Activated naive CD8-positive, alpha-beta T cell treated with anti-CD3 and anti-CD28 coated beads for 36 hours (primary cell): Measurements from ENCODE around the gene CRIP1. TPM values are rescaled to one million over a fixed set of nuclear protein-coding genes. Genes with fewer than 3 reads are reported as not detected.

ENCODE experiments used
- DNase-seq: peaks from one replicate; pipeline ENCODE4 v3.0.0; 2021
- H3K27ac Mint-ChIP-seq: one replicate; pipeline ENCODE4 v1.8.0; 2022; ENCODE audit warnings: mild to moderate bottlenecking, moderate library complexity, mixed read lengths
- H3K27me3 Mint-ChIP-seq: one replicate; pipeline ENCODE4 v1.8.0; 2022; ENCODE audit warnings: mild to moderate bottlenecking, mixed read lengths
- H3K36me3 Mint-ChIP-seq: one replicate; pipeline ENCODE4 v1.8.0; 2021; ENCODE audit warnings: mild to moderate bottlenecking, mixed read lengths
- H3K4me1 Mint-ChIP-seq: one replicate; pipeline ENCODE4 v1.8.0; 2021; ENCODE audit warnings: mixed read lengths
- H3K4me3 Mint-ChIP-seq: one replicate; pipeline ENCODE4 v1.8.0; 2022; ENCODE audit warnings: mild to moderate bottlenecking, moderate library complexity, mixed read lengths
- H3K9me3 Mint-ChIP-seq: one replicate; pipeline ENCODE4 v1.8.0; 2022; ENCODE audit warnings: mixed read lengths
- total RNA-seq, 2 experiments: library from RNA; stranded (reverse); gene quantifications; one replicate each; pipeline ENCODE4 v1.2.3, GENCODE V29; 2021

The CRIP1 gene
- total RNA-seq, 2 experiments from 2014 or later: 82.5 to 87.3 TPM

GRCh38 chr14:105519946-105520698 is 33.4 kb downstream of the CRIP1 start:
- H3K27me3 Mint-ChIP-seq: peaks cover 59% of the 10 kb centered on the region

GRCh38 chr14:105525326-105525725 is 38.6 kb downstream of the CRIP1 start:
- DNase-seq: no peak
- Mint-ChIP-seq H3K4me3 (no peak overlapping the region), H3K4me1 (peaks cover 13% of the 10 kb centered on the region), H3K27me3 (peaks cover 29% of the 10 kb centered on the region), H3K36me3 (peaks cover 23% of the 10 kb centered on the region), H3K27ac (no peak overlapping the region), H3K9me3 (peaks cover 7% of the 10 kb centered on the region)

More at GRCh38 chr14:105519946-105520698, 33.4 kb downstream of the CRIP1 start:
- no peak overlapping the region for H3K4me3 Mint-ChIP-seq
- peaks cover 2% of the 10 kb centered on the region for H3K36me3 Mint-ChIP-seq
- H3K4me1 Mint-ChIP-seq: no peaks in the 10 kb centered on the region
- peaks cover 7% of the 10 kb centered on the region for H3K9me3 Mint-ChIP-seq
- no peak for DNase-seq
- no peak overlapping the region for H3K27ac Mint-ChIP-seq

GRCh38 chr14:105525861-105526775 is 39.4 kb downstream of the CRIP1 start, which contains the start of gene TMEM121:
TMEM121 (plus strand) TSS chr14:105526583; CDS start chr14:105528835, 2,252 bp downstream.
- peak within 1 kb of the TSS; percentile 80 for H3K27ac Mint-ChIP-seq
- peaks cover 24% of the 10 kb centered on the region for H3K36me3 Mint-ChIP-seq
- peak; percentile 62 for DNase-seq
- peak within 1 kb of the TSS; percentile 86 for H3K4me3 Mint-ChIP-seq
- H3K4me1 Mint-ChIP-seq: peaks cover 16% of the 10 kb centered on the region
- peaks cover 28% of the 10 kb centered on the region for H3K27me3 Mint-ChIP-seq
- H3K9me3 Mint-ChIP-seq: peaks cover 7% of the 10 kb centered on the region

- Mint-ChIP-seq H3K27me3 (peaks cover 23% of the 10 kb centered on the region), H3K4me1 (peaks cover 16% of the 10 kb centered on the region), H3K4me3 (peak overlapping the region; percentile 86), H3K36me3 (peaks cover 24% of the 10 kb centered on the region), H3K9me3 (peaks cover 7% of the 10 kb centered on the region), H3K27ac (peak overlapping the region; percentile 80)
- DNase-seq: no peak
These were observed 40.2 kb downstream of the CRIP1 start for GRCh38 chr14:105526776-105527380.

- Mint-ChIP-seq H3K27me3 (peaks cover 23% of the 10 kb centered on the region), H3K27ac (peak overlapping the region; percentile 80), H3K4me1 (peaks cover 18% of the 10 kb centered on the region), H3K4me3 (peak overlapping the region; percentile 86), H3K36me3 (peaks cover 24% of the 10 kb centered on the region), H3K9me3 (peaks cover 7% of the 10 kb centered on the region)
- no peak for DNase-seq
These were observed 40.7 kb downstream of the CRIP1 start for GRCh38 chr14:105527381-105527825.

- Mint-ChIP-seq H3K4me1 (peaks cover 19% of the 10 kb centered on the region), H3K36me3 (peaks cover 24% of the 10 kb centered on the region)
These were observed 41.3 kb downstream of the CRIP1 start for GRCh38 chr14:105527826-105528585.

GRCh38 chr14:105528586-105529318 is 42.1 kb downstream of the CRIP1 start:
- peaks cover 19% of the 10 kb centered on the region for H3K27me3 Mint-ChIP-seq
- peak; percentile 68 for DNase-seq

More at GRCh38 chr14:105527826-105528585, 41.3 kb downstream of the CRIP1 start:
- H3K27me3 Mint-ChIP-seq: peaks cover 23% of the 10 kb centered on the region
- peak overlapping the region; percentile 80 for H3K27ac Mint-ChIP-seq
- H3K4me3 Mint-ChIP-seq: peak overlapping the region; percentile 86
- peaks cover 7% of the 10 kb centered on the region for H3K9me3 Mint-ChIP-seq
- DNase-seq: peak; percentile 87

GRCh38 chr14:105529319-105529568 is 42.6 kb downstream of the CRIP1 start:
- H3K4me3 Mint-ChIP-seq: peak overlapping the region; percentile 83
- peaks cover 6% of the 10 kb centered on the region for H3K9me3 Mint-ChIP-seq
- DNase-seq: no peak
- H3K36me3 Mint-ChIP-seq: peaks cover 25% of the 10 kb centered on the region
- peak overlapping the region; percentile 93 for H3K27ac Mint-ChIP-seq
- peaks cover 19% of the 10 kb centered on the region for H3K4me1 Mint-ChIP-seq
- H3K27me3 Mint-ChIP-seq: peaks cover 17% of the 10 kb centered on the region

More at GRCh38 chr14:105528586-105529318, 42.1 kb downstream of the CRIP1 start:
- H3K4me3 Mint-ChIP-seq: peak overlapping the region; percentile 86
- peak overlapping the region; percentile 93 for H3K27ac Mint-ChIP-seq
- H3K4me1 Mint-ChIP-seq: peaks cover 19% of the 10 kb centered on the region
- peaks cover 7% of the 10 kb centered on the region for H3K9me3 Mint-ChIP-seq
- H3K36me3 Mint-ChIP-seq: peaks cover 25% of the 10 kb centered on the region

- Mint-ChIP-seq H3K27ac (peak overlapping the region; percentile 93), H3K27me3 (peaks cover 12% of the 10 kb centered on the region), H3K9me3 (peaks cover 2% of the 10 kb centered on the region), H3K36me3 (peaks cover 23% of the 10 kb centered on the region), H3K4me3 (peak overlapping the region; percentile 83), H3K4me1 (peaks cover 19% of the 10 kb centered on the region)
- peak; percentile 72 for DNase-seq
These were observed 43.0 kb downstream of the CRIP1 start for GRCh38 chr14:105529569-105530284.

- Mint-ChIP-seq H3K27ac (peak overlapping the region; percentile 81), H3K9me3 (no peaks in the 10 kb centered on the region), H3K27me3 (peaks cover 10% of the 10 kb centered on the region), H3K36me3 (peaks cover 21% of the 10 kb centered on the region), H3K4me3 (peak overlapping the region; percentile 81), H3K4me1 (peaks cover 19% of the 10 kb centered on the region)
- no peak for DNase-seq
These were observed 43.8 kb downstream of the CRIP1 start for GRCh38 chr14:105530285-105531087.

GRCh38 chr14:105531088-105531893 is 44.6 kb downstream of the CRIP1 start:
- no peak overlapping the region for H3K27ac Mint-ChIP-seq
- peaks cover 19% of the 10 kb centered on the region for H3K4me1 Mint-ChIP-seq
- DNase-seq: no peak
- H3K9me3 Mint-ChIP-seq: no peaks in the 10 kb centered on the region
- H3K27me3 Mint-ChIP-seq: peaks cover 10% of the 10 kb centered on the region
- H3K36me3 Mint-ChIP-seq: peaks cover 17% of the 10 kb centered on the region
- peak overlapping the region; percentile 81 for H3K4me3 Mint-ChIP-seq
